ENCODE results near the gene KRT7.
"Not testable (repeated sequence)": the region's sequence is repeated elsewhere in the genome, so short reads cannot be mapped to it uniquely, and the experiment has no call there.

The KRT7 gene

DNA sequence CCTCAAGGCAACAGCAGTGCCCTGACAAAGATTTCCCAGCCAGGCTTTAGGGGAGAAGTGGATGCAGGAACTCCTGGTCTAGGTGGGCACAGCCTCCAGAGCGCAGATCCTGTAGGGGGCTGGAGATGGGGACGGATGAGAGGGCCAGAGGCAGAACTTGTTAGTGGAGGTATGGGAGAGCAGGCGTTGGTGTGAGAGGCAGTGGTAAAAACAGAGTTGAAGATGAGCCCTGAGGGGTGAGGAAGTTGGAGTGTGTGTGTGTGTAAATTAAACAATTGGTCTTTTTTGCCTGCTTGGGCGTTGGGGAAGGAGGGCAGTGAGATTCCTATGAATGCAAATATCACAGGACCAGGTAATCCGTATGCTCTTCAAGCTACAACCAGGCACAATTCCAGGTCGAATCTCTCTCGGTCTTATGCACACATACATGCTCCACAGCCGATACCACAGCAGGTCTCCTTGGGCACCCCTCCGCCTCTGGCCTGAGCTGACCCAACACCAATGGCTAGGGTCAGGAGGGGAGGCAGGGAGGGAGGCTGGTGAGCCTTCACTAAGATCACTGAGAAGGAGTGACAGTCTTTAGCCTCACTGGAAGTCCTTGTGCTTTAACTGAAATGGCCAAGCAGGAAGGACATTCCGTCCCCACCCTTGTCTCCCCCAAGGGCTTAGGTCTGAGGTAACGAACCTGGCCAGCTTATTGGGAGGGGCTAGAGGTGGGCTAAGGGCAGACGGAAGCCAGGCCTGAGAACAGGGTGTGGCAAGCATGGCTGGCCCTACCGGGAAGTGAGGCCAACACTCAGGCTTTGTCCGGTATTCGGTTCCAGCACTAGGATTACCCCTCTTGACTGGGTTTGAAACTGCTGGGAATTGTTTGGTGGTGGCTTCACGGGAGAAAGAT, 1.5 kb upstream of the KRT7 start:
- no peak for DNase-seq

- no peak for DNase-seq
Measured at GRCh38 chr12:52232203-52232673, 805 bp upstream of the KRT7 start.

DNA sequence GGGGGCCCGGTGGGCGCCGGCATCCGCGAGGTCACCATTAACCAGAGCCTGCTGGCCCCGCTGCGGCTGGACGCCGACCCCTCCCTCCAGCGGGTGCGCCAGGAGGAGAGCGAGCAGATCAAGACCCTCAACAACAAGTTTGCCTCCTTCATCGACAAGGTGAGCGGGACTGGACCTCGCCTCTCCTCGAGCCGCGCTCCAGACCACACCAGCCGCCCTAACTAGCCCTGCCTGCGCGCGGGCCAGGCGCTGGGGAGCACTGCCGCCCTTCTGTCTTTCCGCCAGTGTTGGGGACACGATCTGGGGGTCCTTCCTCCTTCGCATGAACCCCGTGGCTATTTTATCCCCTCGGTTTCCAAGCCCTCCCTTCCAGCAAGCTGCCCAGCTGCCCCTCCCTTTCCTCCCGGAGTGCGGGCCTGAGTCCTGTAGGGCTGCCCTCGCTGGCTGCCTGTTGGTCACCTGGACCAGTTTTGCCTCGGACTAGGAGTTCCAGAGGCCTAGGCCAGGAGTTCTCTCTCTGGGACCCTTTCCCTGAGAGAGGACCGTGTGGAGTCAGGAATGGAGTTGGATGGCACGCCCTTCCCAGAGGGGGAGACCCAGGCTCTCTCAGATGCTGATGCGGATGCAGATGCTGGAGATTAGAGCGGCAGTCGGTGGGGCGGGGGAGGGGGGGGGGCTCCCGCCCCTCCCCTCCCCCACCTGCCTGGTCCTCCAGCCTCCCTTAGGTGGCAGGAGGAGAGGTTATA, 592 bp downstream of the KRT7 start:
- DNase-seq, result no peak

DNA sequence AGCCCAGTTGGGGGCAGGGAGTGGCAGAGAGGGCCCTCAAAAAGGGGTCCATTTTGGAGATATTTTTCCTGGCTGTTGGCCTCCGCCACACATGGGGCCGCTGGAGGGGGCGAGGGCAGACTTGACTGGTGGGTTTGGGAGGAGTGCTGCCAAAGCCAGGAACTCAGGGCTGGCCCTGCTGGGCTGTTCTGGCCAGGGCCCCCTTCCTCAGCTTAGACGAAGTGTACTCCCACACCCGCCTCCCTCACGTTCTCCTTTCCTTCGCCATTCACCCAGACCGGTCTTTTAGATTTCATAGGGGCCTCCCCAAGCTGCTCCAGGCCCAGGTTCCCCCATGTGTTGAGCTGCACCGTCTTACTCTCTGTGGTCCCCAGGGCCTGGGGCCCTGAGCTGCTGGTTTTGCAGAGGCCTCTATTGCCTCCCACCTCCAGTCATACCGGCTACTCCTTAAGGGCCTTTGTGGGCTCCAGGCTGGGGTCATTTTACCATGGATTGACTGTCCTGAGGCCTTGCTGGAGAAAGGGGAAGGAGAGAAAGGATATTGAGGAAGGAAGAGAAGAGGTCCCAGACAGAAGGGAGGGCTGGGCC, 1.3 kb downstream of the KRT7 start:
- DNase-seq, result no peak

- DNase-seq, result no peak
Measured at GRCh38 chr12:52235001-52235764, 2.1 kb downstream of the KRT7 start.

DNA sequence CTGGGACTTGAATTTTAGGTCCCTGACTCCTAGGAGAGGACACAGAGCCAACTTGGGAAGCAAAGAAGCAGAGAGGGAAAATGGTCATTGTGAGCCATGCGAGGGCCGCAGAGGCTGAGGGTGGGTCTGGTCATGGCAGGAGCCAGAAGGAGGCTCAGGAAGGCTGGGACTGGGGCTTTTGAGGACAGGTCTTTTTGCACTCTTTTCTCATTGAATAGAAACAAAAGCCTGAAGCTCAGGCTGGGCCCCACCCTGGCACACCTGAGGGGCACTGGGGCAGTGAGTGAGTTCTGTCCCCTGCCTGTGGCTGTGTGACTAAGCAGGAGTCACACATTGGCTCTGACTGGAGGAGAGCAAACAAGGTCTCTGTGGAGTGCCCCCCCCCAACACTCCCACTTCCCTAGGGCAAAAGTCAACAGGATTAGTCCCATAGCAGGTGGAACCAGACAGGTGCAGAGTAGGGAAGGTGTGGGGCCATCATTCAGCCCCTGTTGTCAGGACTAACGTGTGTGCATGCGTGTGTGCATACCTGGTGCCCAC, 2.8 kb downstream of the KRT7 start:
- no peak for DNase-seq

DNA sequence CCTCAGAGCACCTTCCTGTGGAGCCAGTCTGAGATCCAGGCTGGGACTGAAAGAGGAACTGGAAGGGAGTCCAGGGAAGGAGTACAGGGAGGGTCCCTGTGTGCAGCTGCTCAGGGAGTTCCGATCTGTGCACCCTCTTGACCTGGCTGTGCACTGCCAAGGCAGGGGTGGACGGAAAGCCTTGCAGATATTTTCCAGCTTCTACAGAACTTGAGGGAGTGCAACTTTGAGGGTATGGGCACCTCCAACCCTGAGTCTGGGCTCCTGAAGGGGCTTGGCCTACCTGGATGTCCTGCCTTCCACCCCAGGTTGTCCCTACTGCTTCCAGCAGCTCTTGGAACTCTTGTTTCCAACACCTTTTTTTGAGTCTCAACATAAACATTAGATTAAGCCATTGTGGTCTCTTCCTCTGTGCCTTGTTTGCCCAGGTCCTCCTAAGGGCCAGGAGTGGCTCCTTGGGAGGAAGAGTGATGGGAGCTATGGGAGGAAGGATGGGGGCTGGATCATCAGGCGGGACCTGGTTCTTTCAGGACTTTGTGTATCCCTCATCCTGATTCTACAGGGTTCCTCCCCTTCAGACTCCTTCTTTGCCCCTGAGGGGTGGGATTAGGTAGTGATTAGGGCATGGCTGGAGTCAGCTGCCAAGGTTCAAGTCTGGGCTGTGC, 3.5 kb downstream of the KRT7 start:
- no peak for DNase-seq

GRCh38 chr12:52238207-52238840, 5.3 kb downstream of the KRT7 start:
- no peak for DNase-seq

DNA sequence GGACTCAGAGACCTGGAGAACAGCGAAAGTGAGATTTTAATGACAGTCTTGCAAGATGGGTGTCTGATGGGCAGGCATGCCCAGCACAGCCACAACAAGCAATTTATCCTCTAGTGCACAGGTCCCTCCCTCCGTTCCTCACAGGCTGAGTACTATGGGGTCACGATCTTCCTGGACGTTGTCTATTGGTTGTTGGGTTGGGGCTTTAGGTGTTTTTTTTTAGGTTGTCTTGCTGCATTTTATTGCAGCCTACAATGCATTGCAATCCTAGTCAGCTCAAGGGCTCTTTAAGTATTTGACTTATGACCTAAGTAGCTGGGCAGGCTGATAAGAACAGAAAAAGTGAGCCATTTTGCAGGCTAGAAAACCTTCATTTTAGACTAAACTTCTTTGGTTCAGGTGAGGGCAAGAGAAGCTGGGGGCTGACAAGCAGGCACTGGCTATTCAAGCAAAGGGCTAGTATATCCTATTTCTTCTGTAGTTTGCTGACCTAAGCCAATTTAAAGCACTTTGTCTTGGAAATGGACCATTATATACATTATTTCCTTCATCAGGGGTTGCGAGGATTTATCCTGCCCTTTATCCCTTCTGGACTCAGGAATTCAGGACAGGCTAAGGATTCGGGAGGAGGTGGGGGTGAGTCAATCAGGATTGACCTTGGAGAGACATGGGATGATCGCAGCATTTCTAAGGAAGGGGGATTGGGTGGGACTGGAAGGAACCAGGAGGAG, 6.0 kb downstream of the KRT7 start:
- DNase-seq, result no peak

- no peak for DNase-seq
Measured at GRCh38 chr12:52239767-52240166, 6.7 kb downstream of the KRT7 start.

- not testable (repeated sequence) for DNase-seq
Measured at GRCh38 chr12:52240247-52240646, 7.2 kb downstream of the KRT7 start.

DNA sequence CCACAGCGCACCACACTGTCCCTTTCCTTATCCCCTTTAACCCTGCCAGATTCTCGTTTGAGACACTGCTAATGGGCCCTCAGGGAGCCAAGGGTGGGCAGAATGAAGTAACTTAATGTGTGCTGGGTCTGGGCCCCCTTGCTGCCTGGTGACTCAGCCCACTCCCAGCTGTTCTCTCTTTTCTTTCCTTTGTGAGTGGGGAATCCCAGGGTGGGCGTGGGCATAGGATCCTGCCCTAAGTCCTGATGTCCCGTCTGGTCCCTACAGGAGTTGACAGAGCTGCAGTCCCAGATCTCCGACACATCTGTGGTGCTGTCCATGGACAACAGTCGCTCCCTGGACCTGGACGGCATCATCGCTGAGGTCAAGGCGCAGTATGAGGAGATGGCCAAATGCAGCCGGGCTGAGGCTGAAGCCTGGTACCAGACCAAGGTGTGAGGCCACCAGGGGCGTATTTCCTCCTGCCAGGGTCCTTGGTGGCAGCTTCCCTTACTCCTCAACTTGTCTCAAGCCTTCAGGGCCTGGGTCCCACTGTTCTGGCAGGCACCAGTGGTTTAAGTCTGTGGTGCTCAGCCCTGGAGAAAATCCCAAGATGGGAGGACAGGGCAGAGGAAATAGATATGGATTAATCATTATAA, 8.3 kb downstream of the KRT7 start:
- no peak for DNase-seq

- DNase-seq, result no peak
Measured at GRCh38 chr12:52242442-52243258, 9.6 kb downstream of the KRT7 start.

DNA sequence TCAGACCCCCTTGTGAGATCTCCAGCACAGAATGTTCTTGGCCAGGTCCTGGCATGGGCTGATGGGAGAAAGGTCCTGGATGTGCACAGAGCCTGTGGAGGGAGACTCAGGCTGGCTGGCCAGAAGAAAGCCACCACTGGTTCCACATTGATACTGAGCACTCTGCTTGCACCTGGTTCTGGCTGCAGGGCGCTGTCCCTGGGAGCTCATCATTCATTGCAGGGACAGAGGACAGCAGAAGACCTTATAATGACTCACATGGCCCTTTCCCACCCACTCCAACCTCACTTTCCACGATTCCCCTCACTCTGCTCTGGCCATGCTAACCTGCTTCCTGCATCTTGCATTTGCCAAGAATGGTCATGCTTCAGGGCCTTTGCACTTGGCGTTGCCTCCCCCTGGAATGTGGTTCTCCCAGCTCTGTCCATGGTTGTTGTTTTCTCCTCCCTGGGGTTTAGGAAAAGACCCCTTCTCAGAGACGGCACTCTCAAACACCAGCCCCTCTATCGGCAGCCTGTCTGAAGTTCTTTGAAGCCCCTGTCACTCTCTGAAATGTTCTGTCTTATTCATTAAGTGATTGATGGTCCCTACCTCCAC, 10.3 kb downstream of the KRT7 start:
- no peak for DNase-seq

GRCh38 chr12:52243856-52244614, 11.0 kb downstream of the KRT7 start:
- DNase-seq, result no peak

GRCh38 chr12:52244615-52244994, 11.6 kb downstream of the KRT7 start:
- no peak for DNase-seq

DNA sequence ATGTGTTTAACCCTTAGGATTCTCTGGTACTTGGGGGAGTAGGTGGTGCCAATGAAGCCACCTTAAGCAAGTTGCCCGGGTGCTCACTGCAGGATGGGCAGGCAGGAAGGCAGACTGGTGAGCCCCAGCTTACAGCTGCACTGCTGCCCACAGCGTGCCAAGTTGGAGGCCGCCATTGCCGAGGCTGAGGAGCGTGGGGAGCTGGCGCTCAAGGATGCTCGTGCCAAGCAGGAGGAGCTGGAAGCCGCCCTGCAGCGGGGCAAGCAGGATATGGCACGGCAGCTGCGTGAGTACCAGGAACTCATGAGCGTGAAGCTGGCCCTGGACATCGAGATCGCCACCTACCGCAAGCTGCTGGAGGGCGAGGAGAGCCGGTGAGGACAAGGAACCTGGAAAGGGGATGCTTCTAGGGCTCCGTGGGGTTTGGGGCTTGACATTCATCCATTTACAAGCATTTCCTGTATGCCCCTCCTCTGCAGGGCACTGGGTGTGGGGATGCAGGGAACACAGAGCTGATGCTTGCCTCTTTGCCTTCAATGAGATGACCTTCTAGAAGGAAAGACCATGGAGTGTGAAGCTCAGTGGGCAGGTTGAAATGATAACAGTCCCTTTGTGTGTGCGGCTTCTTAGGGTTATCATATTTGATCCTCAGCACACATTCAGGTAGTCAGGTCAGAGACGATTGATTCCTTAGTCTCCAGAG, 12.4 kb downstream of the KRT7 start:
- no peak for DNase-seq

Measured in NCI-H187 treated with DMSO at 0.1 percent for 48 hours (cell line).